ENCODE results near the gene EGLN2.
A peak's percentile ranks its signal among the peaks of the same experiment; 100 is the strongest.
"Not testable (repeated sequence)": the region's sequence is repeated elsewhere in the genome, so short reads cannot be mapped to it uniquely, and the experiment has no call there.

Gene EGLN2

DNA sequence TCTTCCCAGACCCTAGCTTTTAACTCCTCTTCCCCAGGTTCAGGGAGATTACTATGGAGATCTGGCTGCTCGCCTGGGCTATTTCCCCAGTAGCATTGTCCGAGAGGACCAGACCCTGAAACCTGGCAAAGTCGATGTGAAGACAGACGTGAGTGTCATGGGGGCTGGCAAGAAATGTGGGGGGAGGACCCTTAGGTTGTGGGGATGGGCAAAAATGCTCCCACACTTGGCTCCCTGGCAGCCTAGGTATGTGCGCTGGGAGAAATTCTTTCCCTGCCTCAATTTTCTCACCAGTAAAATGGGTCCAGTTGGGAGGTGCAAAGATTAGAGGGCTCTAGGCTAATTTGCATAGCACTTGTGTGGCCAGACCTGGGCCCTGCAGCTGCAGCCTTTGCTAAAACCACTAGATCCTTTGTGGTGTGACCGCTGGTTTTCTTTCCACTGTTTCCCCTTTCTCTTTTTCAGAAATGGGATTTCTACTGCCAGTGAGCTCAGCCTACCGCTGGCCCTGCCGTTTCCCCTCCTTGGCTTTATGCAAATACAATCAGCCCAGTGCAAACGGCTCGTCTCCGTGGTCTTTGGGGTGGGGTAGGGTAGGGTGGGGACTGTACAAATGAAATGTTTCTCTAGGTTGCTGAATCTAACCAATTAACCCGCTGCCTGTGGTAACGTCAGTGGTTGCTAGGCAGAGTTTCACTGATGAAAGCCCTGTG lies 21.9 kb upstream of the EGLN2 start:
- peak; percentile 88 for DNase-seq

DNA sequence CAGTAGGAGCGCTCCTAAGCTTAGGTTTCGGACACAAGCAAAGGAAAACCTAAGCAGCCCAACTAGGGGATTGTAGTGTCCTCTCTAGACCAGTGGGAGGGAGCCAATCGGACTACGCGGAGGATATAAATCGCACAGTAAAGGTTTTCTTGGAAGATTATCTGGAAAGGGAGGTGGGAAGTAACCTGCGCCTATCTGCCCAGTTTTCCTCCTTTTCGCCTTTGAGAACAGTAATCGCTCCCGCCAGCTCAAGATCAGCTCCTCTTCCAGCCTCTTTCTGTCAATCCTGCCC lies 21.4 kb upstream of the EGLN2 start:
- DNase-seq, result no peak

DNA sequence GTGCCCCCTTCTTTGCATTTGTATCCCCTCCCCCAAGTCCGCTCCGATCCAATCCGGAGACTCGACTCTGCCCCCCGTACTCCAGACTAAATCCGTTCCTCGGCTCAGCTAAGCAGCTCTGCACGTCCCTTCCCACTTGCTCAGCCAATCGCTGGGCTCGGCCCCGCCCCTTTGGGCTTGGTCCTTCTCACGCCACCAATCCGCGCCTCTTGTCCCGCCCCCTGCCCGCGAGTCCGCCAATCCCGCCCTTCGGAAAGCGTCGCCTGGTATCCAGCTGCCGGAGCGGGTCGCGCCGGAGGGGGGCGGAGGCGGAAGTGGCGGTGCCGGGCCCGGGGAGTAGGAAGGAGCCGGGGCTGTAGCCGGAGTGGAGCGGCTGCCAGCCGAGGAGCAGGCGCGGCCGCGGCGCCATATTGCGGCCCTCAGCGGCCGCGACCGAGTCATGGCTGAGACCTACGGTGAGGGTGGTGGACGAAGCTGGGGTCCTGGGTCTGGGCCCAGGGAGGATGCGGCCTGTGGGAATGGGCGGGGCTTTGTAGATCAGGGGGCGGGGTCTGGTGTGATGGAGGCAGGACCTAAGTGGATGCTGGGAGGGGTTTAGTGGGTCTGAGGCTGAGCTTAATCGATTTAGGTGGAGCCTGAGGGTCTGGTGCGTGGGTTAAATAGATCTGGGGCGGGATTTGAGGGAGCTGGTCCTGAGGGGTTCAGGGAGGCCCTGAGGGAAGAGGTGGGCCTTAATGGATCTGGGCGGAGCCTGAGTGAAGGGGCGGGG lies 20.9 kb upstream of the EGLN2 start, which contains the start of gene RAB4B:
Gene RAB4B, plus strand, starts transcription at position 311 of the 769 bp plus-strand sequence. Its CDS starts 129 bp downstream, at position 440.
- peak; percentile 100 for DNase-seq

DNA sequence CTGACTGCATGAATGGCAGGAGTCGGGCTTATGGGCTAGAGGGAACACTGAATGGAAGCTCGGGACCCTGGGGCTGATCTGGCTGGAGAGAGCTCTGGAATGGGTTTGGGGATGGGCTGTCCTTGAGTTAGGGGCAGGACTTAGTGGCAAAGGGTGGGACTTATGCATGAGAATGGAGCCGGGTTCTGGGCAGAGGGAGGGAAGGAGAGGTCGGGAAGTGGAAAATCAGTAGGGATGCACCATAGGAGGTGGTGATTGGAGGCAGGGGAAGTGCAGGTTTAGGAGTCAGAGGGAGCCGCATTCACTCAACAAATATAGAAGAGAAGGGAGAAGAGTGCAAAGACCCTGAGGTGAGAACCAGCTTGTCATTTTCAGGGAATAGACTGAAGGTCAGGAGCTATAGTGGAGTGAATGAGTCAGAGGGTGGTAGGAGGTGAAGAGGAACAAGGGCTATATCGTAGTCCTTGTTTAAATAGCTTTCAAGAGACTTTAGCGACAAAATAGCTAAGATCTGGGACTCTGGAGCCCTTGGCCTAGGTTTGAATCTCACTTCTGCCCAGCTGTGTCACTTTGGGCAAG lies 20.2 kb upstream of the EGLN2 start:
- DNase-seq, result no peak

DNA sequence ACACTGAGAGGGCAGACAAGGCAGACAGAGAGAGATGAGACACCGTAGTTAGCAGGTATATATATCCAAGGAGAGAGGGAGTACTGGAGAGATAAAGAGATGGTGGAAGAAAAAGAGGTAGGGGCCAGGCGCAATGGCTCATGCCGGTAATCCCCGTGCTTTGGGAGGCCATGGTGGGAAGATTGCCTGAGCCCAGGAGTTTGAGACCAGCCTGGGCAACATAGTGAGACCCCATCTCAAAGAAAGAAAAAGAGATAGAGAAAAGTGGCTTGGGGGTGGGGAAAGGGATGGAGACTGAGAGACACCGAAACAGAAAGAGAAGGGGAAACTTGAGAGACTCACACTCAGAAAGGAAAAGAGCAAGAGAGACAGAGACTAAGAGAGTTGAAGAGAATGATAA lies 18.4 kb upstream of the EGLN2 start:
- no peak for DNase-seq

DNA sequence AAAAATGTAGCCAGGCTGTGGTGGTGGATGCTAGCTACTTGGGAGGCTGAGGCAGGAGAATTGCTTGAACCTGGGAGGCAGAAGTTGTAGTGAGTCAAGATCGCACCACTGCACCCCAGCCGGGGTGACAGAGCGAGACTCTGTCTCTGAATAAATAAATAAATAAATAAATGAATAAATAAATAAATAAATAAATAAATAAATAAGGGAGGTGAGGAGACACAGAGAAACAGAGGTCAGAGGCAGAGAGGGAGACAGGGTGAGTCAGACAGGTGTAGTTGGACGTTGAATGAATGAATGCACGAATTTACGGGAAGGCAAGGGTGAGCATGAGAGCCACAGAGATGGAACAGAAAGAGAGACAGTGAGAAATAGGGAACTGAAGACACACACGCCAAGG lies 17.9 kb upstream of the EGLN2 start:
- no peak for DNase-seq

DNA sequence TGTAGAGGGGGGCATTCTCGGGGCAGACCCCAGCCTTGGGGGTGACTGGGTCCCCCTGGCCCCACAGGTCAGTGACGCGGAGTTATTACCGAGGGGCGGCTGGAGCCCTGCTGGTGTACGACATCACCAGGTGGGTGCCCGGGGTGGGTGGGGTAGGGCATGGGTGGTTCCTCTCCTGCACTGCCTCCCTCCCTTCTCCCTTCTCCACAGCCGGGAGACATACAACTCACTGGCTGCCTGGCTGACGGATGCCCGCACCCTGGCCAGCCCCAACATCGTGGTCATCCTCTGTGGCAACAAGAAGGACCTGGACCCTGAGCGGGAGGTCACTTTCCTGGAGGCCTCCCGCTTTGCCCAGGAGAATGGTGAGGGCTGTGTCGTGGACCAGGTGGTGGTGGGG lies 15.3 kb upstream of the EGLN2 start:
- no peak for DNase-seq

DNA sequence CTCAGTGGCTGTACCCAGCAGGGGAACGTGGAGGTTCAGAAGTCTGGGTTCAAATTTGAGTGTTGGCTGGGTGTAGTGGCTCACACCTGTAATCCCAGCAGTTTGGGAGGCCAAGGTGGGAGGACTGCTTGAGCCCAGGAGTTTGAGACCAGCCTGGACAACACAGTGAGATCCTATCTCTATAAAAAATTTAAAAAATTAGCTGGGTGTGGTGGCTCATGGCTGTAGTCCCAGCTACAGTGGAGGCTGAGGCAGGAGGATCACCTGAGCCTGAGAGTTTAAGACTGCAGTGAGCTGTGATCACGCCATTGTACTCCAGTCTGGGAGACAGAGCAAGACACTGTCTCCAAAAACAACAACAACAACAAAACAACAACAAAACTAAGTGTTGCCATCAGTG lies 14.8 kb upstream of the EGLN2 start:
- not testable (repeated sequence) for DNase-seq

DNA sequence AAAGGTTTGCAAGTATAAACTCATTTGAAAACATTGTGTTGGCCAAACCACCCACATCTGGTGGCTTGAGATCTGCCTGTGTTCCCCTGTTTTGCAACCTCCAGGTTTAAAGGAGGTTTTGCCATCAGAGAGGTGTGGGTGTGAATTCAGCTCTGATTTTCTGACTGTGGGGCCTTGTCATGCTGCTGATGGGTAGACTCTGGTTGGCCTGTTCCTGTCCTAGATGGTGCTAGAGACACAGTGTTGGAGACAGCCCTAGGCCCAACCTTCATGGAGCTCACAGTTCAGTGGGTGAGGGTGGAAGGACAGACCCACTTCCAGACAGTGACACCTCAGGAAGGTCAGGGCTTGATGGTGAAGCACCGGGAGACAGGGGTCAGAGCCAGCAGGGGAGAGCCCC lies 13.5 kb upstream of the EGLN2 start:
- no peak for DNase-seq

DNA sequence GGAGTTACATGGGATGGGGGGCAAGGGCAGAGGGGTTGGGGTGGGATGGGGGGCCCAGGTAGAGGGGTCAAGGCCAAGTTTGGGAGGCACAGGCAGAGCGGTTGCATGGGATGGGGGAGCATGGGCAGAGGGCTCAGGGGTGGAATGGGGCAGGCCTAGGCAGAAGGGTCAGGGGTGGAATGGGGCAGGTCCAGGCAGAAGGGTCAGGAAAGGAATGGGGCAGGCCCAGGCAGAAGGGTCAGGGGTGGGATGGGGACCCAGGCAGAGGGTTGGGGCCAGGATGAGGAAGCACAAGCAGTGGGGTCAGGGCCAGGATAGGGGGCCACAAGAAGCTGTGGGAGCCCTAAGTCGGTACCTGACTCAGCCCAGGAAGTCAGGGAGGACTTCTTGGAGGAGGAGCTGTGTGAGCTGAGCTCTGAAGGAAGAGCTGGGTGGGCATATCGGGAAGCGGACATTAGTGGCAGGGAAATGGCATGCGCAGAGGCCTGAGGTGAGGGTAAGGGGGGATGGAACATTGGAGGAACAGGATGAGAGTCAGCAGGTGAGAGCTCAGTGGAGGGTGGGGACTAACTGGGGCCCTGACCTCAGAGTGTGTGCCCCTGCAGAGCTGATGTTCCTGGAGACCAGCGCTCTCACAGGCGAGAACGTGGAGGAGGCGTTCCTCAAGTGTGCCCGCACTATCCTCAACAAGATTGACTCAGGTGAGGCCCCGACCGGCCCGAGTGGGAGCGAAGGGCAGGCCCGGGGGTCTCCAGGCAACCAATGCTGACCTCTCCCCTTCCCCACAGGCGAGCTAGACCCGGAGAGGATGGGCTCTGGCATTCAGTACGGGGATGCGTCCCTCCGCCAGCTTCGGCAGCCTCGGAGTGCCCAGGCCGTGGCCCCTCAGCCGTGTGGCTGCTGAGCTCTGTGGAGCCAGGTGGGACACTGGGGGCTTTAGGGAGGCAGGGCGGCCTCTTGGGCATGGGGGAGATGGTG lies 12.6 kb upstream of the EGLN2 start:
- DNase-seq, result no peak

DNA sequence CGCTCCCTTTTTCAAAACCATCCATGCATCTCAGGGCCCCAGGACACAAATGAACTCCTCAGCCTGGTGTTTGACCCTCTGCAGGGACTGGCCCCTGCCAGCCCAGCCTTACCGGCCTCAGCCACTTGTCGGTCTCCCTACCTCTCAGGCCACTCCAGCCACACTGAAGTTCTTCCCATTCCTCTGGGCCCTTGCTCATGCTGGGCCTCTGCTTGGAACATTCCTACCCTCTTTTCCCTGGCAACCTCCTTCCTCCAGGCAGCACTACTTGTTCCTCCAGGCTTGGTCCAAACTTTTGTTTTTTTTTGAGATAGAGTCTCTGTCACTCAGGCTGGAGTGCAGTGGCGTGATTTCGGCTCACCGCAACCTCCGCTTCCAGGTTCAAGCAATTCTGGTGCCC lies 7.6 kb upstream of the EGLN2 start:
- no peak for DNase-seq

DNA sequence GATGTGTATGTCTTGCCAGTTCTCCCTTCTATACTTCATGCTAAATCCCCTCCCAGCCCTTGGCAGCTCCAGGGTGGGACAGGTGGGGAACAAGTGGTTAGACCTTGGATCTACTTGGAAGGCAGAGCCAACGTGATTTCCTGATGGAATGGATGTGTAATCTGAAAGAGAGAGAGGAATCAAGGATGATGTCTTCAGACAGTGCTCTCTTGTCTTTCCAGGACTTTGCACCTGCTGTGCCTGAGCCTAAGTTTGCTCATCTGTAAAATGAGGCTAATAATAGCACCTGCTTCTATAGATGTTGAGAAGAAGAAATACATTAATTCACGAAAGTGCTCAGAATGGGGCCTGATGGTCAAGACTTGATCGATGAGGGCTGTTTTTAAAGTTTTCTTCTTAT lies 7.0 kb upstream of the EGLN2 start:
- DNase-seq, result no peak

DNA sequence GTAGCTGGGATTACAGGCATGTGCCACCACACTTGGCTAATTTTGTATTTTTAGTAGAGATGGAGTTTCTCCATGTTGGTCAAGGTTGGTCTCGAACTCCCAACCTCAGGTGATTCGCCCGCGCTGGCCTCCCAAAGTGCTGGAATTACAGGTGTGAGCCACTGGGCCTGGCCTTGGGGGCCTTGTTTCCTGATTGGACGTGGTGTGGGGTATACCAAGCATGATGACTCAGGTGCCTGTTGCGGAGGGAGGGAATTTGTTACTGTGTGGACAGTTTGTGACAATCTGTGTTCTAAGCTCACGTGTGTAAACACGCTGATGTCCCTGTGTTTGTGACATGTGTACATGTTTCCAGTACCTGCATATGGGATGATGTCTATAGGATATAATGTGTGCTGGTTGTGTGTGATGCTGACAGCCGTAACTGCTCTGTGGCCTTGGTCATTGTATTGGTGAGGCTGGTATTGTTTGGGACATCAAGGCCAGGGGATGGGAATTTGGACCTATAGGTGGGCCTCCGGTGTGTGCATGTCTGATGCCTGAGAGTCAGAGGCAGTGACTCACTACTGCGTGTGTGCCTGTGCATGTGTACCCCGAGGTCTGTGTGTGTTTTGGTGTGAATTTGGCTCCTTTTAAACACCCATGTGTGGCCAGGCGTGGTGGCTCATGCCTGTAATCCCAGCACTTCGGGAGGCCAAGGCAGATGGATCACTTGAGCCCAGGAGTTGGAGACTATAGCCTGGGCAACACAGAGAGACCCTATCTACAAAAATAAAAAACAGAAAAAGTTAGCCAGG lies 1.6 kb upstream of the EGLN2 start:
- DNase-seq, result no peak

DNA sequence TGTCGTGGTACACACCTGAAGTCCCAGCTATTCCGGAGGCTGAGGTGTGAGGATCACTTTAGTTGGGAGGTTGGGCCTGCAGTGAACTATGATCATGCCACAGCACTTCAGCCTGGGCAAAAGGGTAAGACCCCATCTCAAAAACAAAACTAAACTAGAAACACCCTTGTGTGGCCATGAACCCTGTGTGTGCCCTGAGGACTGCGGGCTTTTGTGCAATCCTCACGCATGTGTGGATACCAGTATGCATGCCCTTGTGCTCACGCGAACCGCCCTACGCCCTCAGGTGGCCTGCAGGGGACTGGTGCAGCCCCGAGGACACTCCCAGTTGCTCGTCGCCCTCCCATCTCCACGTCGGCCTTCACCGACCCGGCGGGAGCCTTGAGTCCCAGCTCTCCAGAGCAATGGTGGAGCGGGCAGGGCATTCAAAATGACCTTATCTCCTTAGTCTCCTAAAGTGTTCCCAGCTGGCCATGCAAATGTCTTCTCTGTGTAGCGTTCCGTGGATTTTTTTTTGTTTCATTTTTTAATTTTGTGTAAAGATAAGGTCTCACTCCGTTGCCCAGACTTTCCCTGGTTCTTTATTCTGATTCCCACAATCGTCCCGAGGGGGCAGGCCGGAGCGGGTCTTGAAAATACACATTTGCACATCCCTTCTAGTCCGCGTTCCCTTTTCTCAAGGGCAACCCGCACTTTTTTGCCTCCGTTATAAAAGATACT lies 868 bp upstream of the EGLN2 start:
- DNase-seq, result peak; percentile 76

DNA sequence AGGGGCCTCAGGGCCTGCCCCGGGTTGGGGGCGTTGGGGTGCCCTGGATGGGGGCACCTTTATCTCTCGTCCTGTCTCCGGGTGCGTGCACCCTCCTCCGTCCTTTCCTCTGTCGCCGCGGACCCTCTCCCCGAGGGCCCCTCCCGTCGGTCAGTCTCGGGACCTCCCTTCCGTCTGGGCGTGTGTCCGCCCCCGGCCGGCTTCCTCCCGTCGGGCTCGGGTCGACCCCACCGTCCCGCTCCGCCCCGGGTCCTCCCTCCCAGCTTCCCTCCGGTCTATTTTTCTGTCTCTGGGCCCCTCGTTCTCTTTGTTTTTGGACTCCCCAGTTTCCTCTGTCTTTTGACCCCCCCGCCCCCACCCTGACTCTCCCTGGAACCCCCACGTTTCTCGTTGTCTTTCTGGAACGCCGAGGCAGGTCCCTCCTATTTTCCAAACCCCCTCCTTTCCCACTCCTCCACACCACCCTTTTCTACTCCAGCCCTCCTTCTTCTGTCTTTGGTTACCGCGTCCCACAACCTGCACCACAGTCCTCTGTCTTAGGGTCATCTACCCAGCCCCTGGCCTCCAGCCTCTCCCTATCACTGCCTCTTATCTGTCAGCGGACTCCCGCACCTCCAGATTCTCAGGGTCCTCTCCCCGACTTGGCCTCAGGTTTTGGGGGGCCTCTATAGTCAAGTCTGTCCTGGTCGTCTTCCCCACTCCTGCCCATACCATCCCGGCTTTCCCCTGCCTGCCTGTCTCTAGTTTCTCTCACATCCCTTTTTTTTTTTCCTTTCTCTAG lies 757 bp downstream of the EGLN2 start:
- peak; percentile 60 for DNase-seq

DNA sequence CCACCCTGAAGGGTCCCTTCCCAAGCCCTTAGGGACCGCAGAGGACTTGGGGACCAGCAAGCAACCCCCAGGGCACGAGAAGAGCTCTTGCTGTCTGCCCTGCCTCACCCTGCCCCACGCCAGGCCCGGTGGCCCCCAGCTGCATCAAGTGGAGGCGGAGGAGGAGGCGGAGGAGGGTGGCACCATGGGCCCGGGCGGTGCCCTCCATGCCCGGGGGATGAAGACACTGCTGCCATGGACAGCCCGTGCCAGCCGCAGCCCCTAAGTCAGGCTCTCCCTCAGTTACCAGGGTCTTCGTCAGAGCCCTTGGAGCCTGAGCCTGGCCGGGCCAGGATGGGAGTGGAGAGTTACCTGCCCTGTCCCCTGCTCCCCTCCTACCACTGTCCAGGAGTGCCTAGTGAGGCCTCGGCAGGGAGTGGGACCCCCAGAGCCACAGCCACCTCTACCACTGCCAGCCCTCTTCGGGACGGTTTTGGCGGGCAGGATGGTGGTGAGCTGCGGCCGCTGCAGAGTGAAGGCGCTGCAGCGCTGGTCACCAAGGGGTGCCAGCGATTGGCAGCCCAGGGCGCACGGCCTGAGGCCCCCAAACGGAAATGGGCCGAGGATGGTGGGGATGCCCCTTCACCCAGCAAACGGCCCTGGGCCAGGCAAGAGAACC lies 1.5 kb downstream of the EGLN2 start:
- DNase-seq, result no peak

DNA sequence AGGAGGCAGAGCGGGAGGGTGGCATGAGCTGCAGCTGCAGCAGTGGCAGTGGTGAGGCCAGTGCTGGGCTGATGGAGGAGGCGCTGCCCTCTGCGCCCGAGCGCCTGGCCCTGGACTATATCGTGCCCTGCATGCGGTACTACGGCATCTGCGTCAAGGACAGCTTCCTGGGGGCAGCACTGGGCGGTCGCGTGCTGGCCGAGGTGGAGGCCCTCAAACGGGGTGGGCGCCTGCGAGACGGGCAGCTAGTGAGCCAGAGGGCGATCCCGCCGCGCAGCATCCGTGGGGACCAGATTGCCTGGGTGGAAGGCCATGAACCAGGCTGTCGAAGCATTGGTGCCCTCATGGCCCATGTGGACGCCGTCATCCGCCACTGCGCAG lies 2.0 kb downstream of the EGLN2 start:
- DNase-seq, result no peak

DNA sequence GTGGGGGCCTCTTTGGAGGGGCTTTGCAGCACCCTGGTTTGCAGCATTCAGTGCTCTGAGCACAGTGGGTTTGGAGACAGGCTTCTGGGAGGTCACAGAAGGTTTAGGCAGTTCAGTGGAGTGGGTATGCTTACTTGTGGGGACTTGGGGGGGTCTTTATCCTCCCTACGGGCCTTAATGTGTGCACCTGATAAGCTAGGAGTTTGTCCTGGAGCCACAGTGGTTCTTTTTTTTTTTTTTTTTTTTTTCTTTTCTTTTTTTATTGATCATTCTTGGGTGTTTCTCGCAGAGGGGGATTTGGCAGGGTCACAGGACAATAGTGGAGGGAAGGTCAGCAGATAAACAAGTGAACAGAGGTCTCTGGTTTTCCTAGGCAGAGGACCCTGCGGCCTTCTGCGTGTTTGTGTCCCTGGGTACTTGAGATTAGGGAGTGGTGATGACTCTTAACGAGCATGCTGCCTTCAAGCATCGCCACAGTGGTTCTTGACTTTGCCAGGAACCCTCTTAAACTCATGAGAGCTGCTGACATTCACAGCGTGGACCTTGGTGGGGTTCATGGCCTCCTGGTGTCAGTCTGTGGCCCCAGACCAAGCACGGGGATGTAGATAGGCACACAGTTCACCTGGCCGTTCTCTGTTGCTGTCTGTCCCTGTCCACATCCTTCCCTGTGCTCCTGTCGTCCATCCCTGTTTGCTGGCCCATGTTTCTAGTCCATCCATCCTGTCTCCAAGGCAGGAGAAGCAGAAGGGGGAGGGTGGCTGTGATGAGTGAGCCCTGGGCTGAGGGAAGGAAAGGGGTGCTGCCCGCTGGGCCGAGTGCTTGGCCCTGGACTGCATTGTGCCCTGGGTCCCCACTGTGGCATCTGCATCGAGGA lies 2.7 kb downstream of the EGLN2 start:
- DNase-seq, result no peak
